HG03521 (cell line): ENCODE data around the gene CXCL6.

ENCODE experiments used
- ATAC-seq: cut with Tn5 transposase; IDR thresholded peaks from one replicate; pipeline ENCODE4 v1.9.1; 2021; ENCODE audit warnings: mild to moderate bottlenecking, moderate library complexity; ENCODE audit not compliant: unreplicated experiment

Gene CXCL6

DNA sequence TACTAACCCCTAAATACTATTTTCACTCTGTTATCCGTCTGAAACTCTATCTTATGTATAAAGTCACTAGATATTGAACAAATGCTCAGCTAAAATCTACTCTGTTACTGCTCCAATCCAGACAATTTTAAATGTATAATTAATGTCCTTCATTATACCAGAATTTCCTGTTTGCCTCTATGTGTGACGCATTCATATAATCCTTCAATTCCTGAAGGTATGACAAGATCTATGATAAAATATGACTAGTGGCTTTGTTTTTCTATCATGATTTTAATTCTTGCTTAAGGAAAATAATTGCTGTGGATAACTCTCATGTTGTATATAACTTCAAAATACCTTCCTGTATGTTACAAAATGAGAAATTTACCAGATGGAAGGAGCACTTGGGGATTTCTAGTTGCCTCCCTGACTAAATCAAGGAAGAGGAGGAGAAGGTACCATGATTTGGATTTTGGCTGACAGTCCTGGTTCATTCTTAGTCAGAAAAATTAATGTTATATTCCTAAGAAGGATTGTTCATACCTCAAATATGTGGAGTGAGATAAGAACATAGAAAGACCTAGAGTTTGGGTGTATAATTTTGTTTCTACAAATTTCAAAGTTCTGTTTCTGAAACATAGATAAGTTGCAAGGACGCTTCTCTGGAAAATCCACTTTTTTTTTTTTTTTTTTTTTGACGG, 4.9 kb downstream of the CXCL6 start:
- ATAC-seq, result no peak

DNA sequence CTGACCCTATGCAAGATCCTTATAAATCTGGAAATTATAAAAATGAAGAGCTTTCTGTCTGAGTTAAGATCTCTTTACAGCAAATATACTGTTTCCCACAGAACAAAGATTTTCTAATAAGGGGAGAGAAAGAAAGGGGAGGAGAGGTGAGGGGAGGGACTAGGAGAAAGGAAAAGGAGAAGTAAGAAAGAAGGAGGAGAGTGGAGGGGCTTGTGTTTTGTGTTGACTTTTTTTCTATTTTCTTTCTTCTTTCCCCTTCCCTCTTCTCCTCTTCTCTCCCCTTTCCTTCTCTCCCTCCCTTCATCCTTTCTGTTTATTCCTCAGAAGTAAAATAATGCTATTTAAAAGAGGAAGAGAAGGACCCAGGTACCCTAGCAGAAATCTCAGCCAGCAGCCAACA, 6.2 kb downstream of the CXCL6 start:
- no peak for ATAC-seq

DNA sequence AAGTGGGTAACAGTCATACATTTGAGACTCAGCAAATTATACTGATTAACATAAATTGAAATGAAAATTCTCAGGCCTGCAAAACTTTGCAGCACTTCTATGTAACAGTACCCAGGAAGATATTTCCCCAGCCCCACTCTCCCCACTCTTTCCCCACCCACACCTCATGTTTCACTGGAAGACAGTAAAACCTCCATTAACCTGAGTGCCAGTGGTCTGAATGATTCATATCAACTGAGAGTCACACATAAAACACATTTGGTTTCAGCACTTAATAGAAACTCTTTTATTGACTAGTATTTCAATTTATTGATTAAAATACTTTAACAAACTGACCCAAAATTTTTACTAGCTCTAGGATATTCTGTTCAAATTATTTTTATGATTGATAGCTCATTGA, 6.9 kb downstream of the CXCL6 start:
- ATAC-seq, result no peak

DNA sequence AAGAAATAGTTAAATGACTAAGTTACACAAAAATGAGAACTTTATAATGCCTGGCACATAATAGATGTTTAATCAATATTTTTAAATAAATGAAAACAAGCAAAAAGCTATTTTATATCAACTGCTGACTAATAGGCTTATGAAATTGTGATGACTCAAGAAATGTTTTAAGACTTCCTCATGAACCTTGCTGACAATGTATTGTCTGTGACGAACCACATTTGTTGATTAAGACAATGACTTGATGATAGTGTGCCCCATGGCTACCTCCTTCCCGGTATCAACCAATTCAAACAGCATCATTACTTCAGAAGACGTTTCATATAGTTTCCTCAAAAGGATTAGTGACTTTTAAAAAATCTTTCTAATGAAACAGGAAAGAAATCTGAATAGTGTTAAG, 7.9 kb downstream of the CXCL6 start:
- no peak for ATAC-seq

DNA sequence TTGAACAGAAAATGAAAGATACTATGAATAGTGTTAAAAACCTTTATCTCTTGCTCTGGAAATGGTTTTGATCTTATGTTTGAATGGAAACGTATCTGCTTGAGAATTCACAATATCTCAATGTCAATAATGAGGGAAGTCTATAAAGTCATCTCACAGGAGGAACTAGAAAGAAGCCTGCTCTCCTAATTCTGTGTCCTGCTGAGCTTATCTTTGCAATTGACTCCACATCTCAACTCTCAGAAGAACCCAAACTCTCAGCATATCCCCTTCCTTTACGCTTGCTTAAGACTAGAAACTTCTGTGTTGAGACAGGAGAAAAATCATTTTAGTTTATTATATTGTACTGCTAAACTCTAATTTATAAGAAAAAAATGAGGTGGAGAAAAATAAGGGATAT, 8.3 kb downstream of the CXCL6 start:
- no peak for ATAC-seq

DNA sequence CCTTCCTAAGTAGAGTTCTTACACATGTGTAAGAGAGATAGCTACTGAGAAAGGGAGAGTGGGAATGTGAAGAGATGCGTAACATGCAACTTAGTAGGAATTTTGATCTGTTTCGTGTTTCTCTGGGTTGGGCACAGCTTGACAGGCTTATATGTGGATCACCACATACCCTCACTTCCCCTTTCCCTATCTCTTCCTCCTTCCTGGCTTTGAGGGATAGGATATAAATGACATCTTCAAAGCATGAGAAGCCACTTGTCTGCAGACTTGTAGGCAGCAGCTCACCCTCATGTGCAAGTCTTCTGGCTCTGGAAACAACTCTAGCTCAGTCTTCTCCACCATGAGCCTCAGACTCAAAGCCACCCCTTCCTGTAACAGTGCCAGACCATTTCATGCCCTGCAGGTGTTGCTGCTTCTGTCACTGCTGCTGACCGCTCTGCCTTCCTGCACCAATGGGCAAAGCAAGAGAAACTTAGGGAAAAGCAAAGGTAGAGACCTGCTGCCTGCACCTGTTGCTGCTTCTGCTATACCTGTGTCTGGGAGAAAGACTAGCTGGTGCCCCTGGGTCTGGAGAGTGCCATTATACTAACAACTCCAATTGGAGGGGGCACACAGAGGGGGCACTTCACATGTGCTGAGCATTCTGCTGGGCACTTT, 11.2 kb downstream of the CXCL6 start:
- ATAC-seq, result no peak

DNA sequence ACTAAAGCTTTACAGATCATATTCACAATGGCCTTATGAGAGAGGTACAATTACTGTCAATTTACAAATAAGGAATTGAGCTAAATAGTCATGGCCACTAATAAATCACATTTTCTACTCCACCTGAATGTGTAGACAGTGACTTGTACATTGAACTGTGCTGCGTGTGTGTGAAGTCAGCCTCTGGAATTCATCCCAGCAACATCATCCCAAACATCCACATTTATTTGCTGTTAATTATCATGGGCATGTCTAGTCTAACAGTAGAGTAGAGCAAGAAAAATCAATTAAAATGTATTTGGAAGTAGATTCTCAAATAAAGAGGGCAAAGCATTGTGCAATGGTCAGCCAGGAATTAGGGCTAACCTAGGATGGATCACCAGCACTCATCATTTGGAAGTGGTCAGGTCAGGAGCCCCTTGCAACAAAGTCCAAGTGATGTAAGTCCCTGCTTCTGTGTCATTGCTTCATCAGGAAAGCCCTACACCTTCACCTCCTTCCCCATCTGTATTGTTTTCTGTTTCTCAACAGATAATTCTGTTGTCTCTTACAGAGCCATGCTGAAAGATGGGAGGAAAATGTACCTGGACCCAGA, 11.8 kb downstream of the CXCL6 start:
- no peak for ATAC-seq

DNA sequence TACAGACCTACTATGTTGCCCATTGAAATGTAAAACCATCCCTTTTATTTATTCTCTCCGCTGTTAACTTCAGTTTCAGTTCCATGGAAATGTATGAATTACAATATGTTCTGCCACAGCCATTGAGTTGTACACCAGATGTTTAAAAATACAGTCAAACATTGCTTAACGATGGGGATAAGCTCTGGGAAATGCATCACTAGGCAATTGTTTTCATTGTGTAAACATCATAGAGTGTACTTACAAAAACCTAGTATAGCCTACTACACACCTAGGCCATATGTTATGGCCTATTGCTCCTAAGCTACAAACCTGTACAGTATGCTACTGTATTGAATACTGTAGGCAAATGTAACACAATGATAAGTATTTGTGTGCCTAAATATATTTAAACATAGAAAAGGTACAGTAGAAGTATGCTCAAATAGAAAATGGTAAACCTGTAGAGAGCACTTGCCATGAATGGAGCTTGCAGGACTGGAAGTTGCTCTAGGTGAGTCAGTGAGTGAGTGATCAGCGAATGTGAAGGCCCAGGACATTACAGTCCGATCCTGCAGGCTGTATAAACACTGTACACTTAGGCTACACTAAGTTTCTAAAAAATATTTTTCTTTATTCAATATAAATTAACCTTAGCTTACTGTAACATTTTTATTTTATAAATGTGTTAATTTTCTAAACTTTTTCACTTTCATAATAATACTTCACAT, 13.9 kb downstream of the CXCL6 start:
- ATAC-seq, result no peak

DNA sequence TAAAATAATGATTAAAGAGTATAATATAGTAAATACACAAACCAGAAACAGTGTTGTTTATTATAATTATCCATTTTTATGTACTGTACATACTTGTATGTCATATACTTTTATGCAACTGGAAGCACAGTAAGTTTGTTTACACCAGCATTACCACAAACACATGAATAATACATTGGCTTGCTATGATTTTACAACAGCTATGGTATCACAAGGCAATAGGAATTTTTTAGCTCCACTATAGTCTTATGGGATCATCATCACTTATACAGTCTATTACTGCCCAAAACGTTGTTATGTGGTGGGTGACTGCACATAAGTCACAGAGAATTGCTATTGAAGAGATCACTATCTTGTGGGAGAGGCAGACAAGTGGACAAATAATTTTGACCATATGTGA, 14.8 kb downstream of the CXCL6 start:
- ATAC-seq, result no peak

DNA sequence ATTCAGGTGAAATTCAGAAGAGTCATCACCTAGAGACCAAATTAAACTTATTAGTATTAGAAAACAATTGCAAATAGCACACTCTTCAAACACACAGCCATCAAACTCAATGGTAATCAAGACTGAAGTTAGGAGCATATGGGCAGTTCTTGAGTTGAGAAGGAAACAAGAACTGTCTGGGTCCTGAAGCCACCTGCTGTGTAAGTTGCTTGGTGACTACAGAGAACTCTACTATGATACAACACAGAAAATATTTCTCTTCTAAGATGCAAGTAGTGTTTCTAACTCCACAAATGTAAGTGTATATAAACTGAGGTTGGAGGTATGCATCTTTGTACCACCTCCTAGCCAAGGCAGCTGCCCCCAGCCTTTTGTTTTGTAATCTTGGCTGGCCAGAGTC, 16.3 kb downstream of the CXCL6 start:
- no peak for ATAC-seq

DNA sequence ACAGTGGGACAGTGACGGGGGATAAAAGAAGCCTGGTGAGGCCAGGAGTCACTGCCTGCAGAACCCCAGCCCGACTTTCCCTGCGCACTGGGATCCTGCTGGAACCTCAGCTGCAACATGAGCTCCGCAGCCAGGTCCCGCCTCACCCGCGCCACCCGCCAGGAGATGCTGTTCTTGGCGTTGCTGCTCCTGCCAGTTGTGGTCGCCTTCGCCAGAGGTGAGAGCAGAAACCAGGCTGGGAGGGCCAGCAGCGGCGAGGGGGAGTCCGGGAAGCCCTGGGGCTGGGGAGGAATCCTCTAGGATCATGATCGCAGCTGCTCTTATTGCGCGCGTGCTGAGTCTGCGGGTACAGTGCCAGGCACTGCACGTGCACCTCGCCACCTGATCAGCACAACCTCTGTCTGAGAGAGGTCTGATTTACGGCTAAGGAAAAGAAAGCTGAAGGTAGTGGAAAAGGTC, 16.8 kb downstream of the CXCL6 start, which contains the start of gene PF4V1:
Gene PF4V1 (plus strand): TSS at position 51 of the 459 bp plus-strand sequence. CDS start 67 bp downstream, at position 118.
- ATAC-seq, result no peak

DNA sequence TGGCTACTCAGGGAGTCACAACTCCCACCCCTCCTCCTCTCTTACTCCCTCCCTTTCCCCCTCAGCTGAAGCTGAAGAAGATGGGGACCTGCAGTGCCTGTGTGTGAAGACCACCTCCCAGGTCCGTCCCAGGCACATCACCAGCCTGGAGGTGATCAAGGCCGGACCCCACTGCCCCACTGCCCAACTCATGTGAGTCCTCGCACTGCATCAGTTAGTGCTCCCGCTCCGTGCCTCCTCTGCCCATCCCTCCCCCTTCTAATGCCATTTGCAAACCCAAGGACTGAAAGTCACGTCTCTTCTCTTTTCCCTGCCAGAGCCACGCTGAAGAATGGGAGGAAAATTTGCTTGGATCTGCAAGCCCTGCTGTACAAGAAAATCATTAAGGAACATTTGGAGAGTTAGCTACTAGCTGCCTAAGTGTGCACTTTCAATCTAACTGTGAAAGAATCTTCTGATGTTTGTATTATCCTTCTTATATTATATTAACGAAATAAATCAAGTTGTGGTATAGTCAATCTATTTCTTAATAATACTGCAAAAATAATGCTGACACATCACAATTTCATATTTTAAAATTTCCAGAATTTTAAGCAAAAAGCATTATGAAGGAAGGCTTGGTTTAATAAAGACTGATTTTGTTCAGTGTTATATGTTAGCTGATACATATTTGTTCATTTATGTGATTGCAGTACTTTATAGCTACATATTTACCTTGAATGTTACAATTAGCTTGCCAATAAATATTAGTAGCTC, 17.4 kb downstream of the CXCL6 start:
- no peak for ATAC-seq

DNA sequence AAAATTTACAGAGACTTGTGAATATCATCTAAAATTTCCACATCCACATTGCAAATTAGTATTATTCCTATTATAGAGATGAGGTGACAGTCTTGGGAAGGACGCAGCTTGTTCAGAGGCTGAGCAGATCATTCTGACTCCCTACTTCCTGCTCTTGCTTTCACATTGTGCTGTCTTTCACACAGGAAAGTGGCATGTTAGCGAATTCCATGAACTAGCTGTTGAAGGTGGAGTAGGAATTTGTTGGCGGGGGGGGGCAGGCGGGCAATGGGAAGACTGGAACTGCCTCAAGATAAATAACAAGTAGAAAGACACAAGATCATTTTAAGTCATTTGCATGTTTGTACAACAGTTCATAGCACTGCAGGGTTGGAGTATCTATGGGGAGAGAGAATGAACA, 18.9 kb downstream of the CXCL6 start:
- no peak for ATAC-seq

DNA sequence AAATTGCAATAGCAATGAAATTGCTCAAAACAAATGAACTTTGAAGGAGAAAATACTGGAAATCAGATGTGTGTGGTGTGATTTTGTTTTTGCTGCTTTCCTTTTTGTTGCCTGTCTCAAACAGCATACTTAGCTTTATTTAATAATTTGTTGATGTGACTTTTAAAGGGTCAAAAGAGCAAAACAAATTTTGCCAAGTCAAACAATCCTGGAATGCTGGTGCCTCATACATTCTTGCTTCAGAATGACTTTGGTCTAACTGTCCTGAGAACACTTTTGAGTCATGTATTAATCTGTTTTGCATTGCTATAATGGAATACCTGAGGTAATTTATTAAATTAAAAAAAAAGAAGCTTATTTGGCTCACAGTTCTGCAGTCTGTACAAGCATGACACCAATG, 20.0 kb downstream of the CXCL6 start:
- ATAC-seq, result no peak

DNA sequence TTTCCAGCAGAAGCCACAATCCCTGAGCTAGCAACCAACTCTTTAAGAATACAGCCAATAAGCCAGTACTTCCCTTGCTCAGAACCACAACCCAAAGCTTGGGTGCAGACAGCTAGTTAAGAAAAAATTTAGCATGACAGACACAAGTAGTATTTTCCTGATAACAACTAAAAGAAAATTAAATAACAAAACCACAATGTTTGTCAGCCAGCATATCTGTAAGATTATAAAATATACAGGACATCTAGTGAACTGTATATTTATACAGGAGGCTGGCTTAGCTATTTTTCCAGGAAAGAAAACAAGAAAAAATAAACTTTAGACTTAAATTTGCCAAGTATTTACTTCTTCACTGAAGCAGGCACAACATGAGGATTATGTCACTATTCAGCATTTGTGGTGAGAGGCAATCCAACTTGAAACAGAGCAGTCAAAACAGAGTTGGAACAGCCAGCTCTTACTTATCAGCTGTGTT, 23.2 kb downstream of the CXCL6 start:
- no peak for ATAC-seq

DNA sequence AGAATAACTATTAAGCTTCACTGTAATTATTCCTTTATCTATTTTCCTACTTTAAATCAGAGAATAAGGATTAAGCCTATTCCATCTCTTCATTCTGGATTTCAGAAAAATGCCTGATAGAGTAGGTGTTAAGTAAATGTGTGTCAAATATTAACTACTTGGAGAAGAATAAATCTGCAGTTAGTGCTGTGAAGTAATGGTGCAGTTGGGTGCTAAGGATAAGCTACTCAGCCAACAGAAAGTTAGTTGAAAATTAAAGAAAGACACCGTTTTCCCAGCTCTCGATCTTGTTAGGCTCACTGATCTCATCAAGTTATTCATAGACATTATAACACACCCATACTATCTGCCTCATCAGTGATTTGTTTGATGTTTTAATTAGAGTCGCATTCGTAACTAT, 23.7 kb downstream of the CXCL6 start:
- ATAC-seq, result no peak

DNA sequence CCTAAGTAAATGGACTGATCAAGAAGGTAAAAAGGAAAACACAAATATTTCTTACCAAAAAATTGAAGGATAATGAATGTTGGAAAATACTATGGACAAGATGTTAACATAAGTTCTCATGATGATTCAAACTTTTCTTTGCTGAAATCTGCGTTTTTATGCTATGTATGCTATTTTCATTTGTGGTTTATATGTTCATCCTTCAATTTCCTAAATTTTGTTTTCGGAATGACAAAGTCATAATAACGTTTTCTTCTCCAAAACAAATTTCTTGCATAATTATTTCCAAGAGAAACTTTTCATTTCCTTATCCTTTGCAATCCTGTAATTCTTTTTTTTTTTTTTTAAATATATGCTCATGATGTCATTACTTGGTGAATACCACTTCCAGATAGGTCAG, 24.4 kb downstream of the CXCL6 start:
- no peak for ATAC-seq

DNA sequence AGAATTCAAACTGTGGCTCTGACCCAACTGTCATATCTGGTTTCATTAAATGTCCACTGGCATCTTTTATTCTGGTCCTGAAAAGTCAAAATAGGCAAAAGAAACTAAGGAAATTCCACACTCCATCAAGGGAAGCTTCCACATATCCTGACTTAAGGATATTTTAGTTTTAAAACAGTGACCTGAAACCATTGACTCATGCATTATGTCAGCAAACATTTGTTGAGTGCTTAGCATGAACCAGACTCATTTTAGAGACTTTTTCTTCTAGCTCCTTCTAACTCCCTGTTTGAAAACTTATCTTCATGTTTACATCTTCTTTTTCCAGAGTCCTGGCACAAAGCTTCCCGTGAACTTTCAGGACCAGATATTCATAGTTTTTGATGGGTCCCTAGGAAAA, 25.8 kb downstream of the CXCL6 start:
- no peak for ATAC-seq

DNA sequence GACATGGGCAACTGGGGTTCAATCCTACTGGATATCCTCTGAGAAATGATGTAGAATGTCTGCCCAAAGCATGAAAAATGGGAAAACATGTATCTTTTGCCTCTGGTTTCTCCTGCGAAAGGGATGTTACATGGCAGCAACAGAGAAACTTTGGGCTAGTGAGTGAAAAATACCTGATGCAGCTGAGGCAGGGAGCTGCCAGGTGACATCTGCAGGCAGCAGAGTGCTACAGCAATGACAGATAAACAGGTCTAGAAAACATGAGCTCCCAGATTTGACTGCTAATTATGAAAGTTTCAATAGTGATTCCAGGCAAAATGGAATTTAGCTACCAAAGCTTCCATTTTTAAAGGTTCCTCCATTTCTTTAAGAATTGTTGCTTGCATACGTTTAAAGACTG, 27.9 kb downstream of the CXCL6 start:
- no peak for ATAC-seq

DNA sequence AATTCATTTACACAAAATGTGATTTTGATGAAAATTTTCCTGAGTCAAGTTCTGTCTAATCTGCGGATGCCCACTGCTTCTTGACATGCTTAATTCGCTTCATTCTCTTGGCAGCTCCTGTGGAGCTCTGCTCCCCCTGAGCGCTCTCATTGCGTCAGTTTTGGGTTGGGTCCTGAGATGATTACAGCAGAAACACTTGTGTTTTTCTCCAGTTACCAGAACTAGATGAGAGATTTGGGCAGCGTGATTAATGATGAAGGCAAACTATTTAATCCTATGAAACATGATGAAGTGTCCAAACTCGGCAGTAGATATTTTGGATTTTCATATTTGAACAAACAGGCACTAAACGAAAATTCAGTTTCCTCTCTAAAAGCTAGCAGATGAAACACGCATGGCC, 28.5 kb downstream of the CXCL6 start:
- no peak for ATAC-seq
